Neutrophil (primary cell): ENCODE data around the gene MIA2.

Source experiments
- H3K27ac ChIP-seq: fragments of 200-600 bp; sonication (generic); 2 replicates; pipeline ENCODE4 v1.5.1; 2016; ENCODE audit warnings: mild to moderate bottlenecking, moderate library complexity
- H3K27me3 ChIP-seq: fragments of 200-600 bp; sonication (generic); 2 replicates; pipeline ENCODE4 v1.6.0; 2016; ENCODE audit warnings: mild to moderate bottlenecking
- H3K36me3 ChIP-seq: fragments of 200-600 bp; sonication (generic); 2 replicates; pipeline ENCODE4 v1.5.1; 2017
- H3K4me1 ChIP-seq, 2 experiments: fragments of 200-600 bp in 1 of 2; sonication (generic) in 1 of 2; 1 replicate in 1 of 2; 2 replicates in 1 of 2; pipeline versions ENCODE4 v1.5.1 to v1.6.1; 2013 to 2016; ENCODE audit warnings: low read depth in 1 of 2, low read length in 1 of 2, mild to moderate bottlenecking in 1 of 2, moderate library complexity in 1 of 2; ENCODE audit not compliant: control insufficient read depth in 1 of 2, insufficient read depth in 1 of 2
- H3K4me3 ChIP-seq, 2 experiments: fragments of 200-600 bp in 1 of 2; sonication (generic) in 1 of 2; 1 replicate in 1 of 2; 2 replicates in 1 of 2; pipeline ENCODE4 v1.5.1; 2013 to 2016; ENCODE audit warnings: low read depth in 1 of 2, low read length in 1 of 2, mild to moderate bottlenecking in 1 of 2, moderate library complexity in 1 of 2
- H3K9me3 ChIP-seq: fragments of 200-600 bp; sonication (generic); 2 replicates; pipeline ENCODE4 v1.5.1; 2016
- CTCF ChIP-seq: fragments of 200-600 bp; sonication (generic); IDR thresholded peaks from 2 replicates; pipeline ENCODE4 v1.5.1; 2016; ENCODE audit warnings: antibody characterized with exemption

MIA2 gene

GRCh38 chr14:39432619-39433451 lies 199.1 kb downstream of the MIA2 start:
- peak; percentile 36 for TF ChIP-seq CTCF
- Histone ChIP-seq H3K27me3 (no peaks in the 10 kb centered on the region), H3K4me1 (peaks cover 38% of the 10 kb centered on the region in 2 experiments), H3K36me3 (no peaks in the 10 kb centered on the region), H3K4me3 (peak overlapping the region; percentile 82 to 87), H3K9me3 (no peaks in the 10 kb centered on the region), H3K27ac (peak overlapping the region; percentile 100)

- Histone ChIP-seq H3K9me3 (no peaks in the 10 kb centered on the region), H3K36me3 (no peaks in the 10 kb centered on the region), H3K4me1 (peaks cover 33 to 38% of the 10 kb centered on the region in 2 experiments), H3K27ac (peak overlapping the region; percentile 100), H3K4me3 (peak overlapping the region; percentile 82 to 87), H3K27me3 (no peaks in the 10 kb centered on the region)
- no peak for TF ChIP-seq CTCF
Measured at GRCh38 chr14:39433452-39433813, 199.7 kb downstream of the MIA2 start.

GRCh38 chr14:39434401-39434800 lies 200.7 kb downstream of the MIA2 start:
- Histone ChIP-seq H3K27ac (no peak overlapping the region), H3K4me1 (peaks cover 23 to 31% of the 10 kb centered on the region in 2 experiments), H3K9me3 (no peaks in the 10 kb centered on the region), H3K27me3 (no peaks in the 10 kb centered on the region), H3K36me3 (no peaks in the 10 kb centered on the region), H3K4me3 (no peak overlapping the region)
- no peak for TF ChIP-seq CTCF

- TF ChIP-seq CTCF, result no peak
- H3K9me3 ChIP-seq, result no peaks in the 10 kb centered on the region
- H3K36me3 ChIP-seq, result no peaks in the 10 kb centered on the region
- no peaks in the 10 kb centered on the region for H3K27me3 ChIP-seq
- H3K4me1 ChIP-seq, result peaks cover 15 to 22% of the 10 kb centered on the region in 2 experiments
- no peak overlapping the region for H3K4me3 ChIP-seq
- no peak overlapping the region for H3K27ac ChIP-seq
Measured at GRCh38 chr14:39435241-39435640, 201.5 kb downstream of the MIA2 start.
